Activated CD4-positive, alpha-beta T cell treated with anti-CD3 and anti-CD28 coated beads for 36 hours (primary cell): ENCODE data around the gene DENND1B. TPM values are rescaled to one million over a fixed set of nuclear protein-coding genes. Genes with fewer than 3 reads are reported as not detected.
"Not testable (repeated sequence)": the region's sequence is repeated elsewhere in the genome, so short reads cannot be mapped to it uniquely, and the experiment has no call there.

Experiments used
- ATAC-seq: fragments of 200-7000 bp; cut with Tn5 transposase; one replicate; pipeline ENCODE4 v1.10.0; 2021; ENCODE audit warnings: mild to moderate bottlenecking, moderate library complexity
- CTCF ChIA-PET: fragments of 350-600 bp; sonication (Branson Sonifier 250); formaldehyde crosslinking; loops from one replicate; lab custom pipeline; 2021; ENCODE audit warnings: antibody characterized with exemption; lab: Charles Lee
- POLR2A ChIA-PET: fragments of 350-600 bp; sonication (Branson Sonifier 250); formaldehyde crosslinking; loops from one replicate; lab custom pipeline; 2021; ENCODE audit warnings: antibody characterized with exemption, inconsistent platforms; lab: Charles Lee
- DNase-seq: peaks from one replicate; pipeline ENCODE4 v3.0.0-alpha.2; 2020
- H3K27ac Mint-ChIP-seq: one replicate; pipeline ENCODE4 v1.8.0; 2021; ENCODE audit warnings: mixed read lengths
- H3K27me3 Mint-ChIP-seq: one replicate; pipeline ENCODE4 v1.8.0; 2021; ENCODE audit warnings: mixed read lengths
- H3K36me3 Mint-ChIP-seq: one replicate; pipeline ENCODE4 v1.8.0; 2021; ENCODE audit warnings: low read depth, mixed read lengths
- H3K4me1 Mint-ChIP-seq: one replicate; pipeline ENCODE4 v1.8.0; 2021; ENCODE audit warnings: mixed read lengths
- H3K4me3 Mint-ChIP-seq: one replicate; pipeline ENCODE4 v1.8.0; 2021; ENCODE audit warnings: mild to moderate bottlenecking, moderate library complexity, mixed read lengths
- H3K9me3 Mint-ChIP-seq: one replicate; pipeline ENCODE4 v1.8.0; 2021; ENCODE audit warnings: low read depth, mixed read lengths
- intact Hi-C, 2 experiments: fragments of 100-400 bp; cut with DNase I in 1 of 2; cut with micrococcal nuclease in 1 of 2; formaldehyde crosslinking; loops; one replicate each; pipeline versions ENCODE4 v1.14.2 to v1.15.1; 2022 to 2024; cut with DNase I, micrococcal nuclease
- total RNA-seq, 2 experiments: library from RNA; stranded (reverse); gene quantifications; one replicate each; pipeline ENCODE4 v1.2.3, GENCODE V29; 2021

Gene DENND1B
- total RNA-seq, 2 experiments from 2014 or later: 9.6 to 12.6 TPM

- CTCF ChIA-PET: interaction anchor here (0.7 to 1.4 kb wide), 5 partner anchors 8 to 142 kb away, joined by 3 to 4 read pairs (median 4); no protein-coding TSS in a partner anchor
- no peak overlapping the region for H3K27ac Mint-ChIP-seq
- DNase-seq (no peak), ATAC-seq (no peak)
- H3K4me1 Mint-ChIP-seq: peaks cover 9% of the 10 kb centered on the region
- no peaks in the 10 kb centered on the region for H3K27me3 Mint-ChIP-seq
- intact Hi-C loops: no loop called here
- peaks cover 4% of the 10 kb centered on the region for H3K36me3 Mint-ChIP-seq
- H3K9me3 Mint-ChIP-seq: no peaks in the 10 kb centered on the region
- H3K4me3 Mint-ChIP-seq: no peak overlapping the region
- POLR2A ChIA-PET: no interaction called here
Observed at GRCh38 chr1:197706601-197707000, 68.7 kb downstream of the DENND1B start.

- H3K4me3 Mint-ChIP-seq: no peak overlapping the region
- intact Hi-C loops: no loop called here
- no peak overlapping the region for H3K27ac Mint-ChIP-seq
- ChIA-PET CTCF (interaction anchor here (0.6 to 1.3 kb wide), 4 partner anchors 13 to 143 kb away, joined by 3 to 4 read pairs (median 4); no protein-coding TSS in a partner anchor), POLR2A (no interaction called here)
- peaks cover 3% of the 10 kb centered on the region for H3K9me3 Mint-ChIP-seq
- peaks cover 6% of the 10 kb centered on the region for H3K36me3 Mint-ChIP-seq
- ATAC-seq (no peak), DNase-seq (no peak)
- peaks cover 9% of the 10 kb centered on the region for H3K4me1 Mint-ChIP-seq
- no peaks in the 10 kb centered on the region for H3K27me3 Mint-ChIP-seq
Observed at GRCh38 chr1:197705941-197706340, 69.3 kb downstream of the DENND1B start.

GRCh38 chr1:197700688-197701087 lies 74.6 kb downstream of the DENND1B start:
- CTCF ChIA-PET, H3K9me3 Mint-ChIP-seq: not testable (repeated sequence)

GRCh38 chr1:197696372-197696771 lies 78.9 kb downstream of the DENND1B start:
- peaks cover 43% of the 10 kb centered on the region for H3K4me1 Mint-ChIP-seq
- CTCF ChIA-PET: no interaction called here
- no peak for DNase-seq
- no peak for ATAC-seq
- no peaks in the 10 kb centered on the region for H3K27me3 Mint-ChIP-seq
- H3K36me3 Mint-ChIP-seq: peaks cover 12% of the 10 kb centered on the region
- peaks cover 3% of the 10 kb centered on the region for H3K9me3 Mint-ChIP-seq
- no peak overlapping the region for H3K4me3 Mint-ChIP-seq
- no peak overlapping the region for H3K27ac Mint-ChIP-seq
- intact Hi-C loops: no loop called here
- POLR2A ChIA-PET: no interaction called here

More at GRCh38 chr1:197700688-197701087, 74.6 kb downstream of the DENND1B start:
- H3K27ac Mint-ChIP-seq, H3K36me3 Mint-ChIP-seq, POLR2A ChIA-PET, H3K27me3 Mint-ChIP-seq, DNase-seq, intact Hi-C loops, ATAC-seq, H3K4me3 Mint-ChIP-seq: not testable (repeated sequence)
- H3K4me1 Mint-ChIP-seq: peaks cover 38% of the 10 kb centered on the region

- Mint-ChIP-seq H3K9me3 (peaks cover under 1% of the 10 kb centered on the region), H3K27ac (no peak overlapping the region), H3K4me1 (peaks cover 43% of the 10 kb centered on the region), H3K36me3 (peaks cover 12% of the 10 kb centered on the region), H3K27me3 (no peaks in the 10 kb centered on the region), H3K4me3 (no peak overlapping the region)
- intact Hi-C loops: no loop called here
- DNase-seq (no peak), ATAC-seq (no peak)
- POLR2A ChIA-PET: no interaction called here
- CTCF ChIA-PET: no interaction called here
Observed at GRCh38 chr1:197695961-197696360, 79.3 kb downstream of the DENND1B start.

- intact Hi-C loops: no loop called here
- Mint-ChIP-seq H3K4me1 (peaks cover 19% of the 10 kb centered on the region), H3K27ac (no peak overlapping the region), H3K36me3 (peaks cover 32% of the 10 kb centered on the region), H3K9me3 (peaks cover 12% of the 10 kb centered on the region), H3K4me3 (no peak overlapping the region), H3K27me3 (no peaks in the 10 kb centered on the region)
- DNase-seq: no peak
- ChIA-PET POLR2A (no interaction called here), CTCF (interaction anchor here (0.6 kb wide), 1 partner anchor 13 kb away, joined by 3 read pairs; no protein-coding TSS in a partner anchor)
- no peak for ATAC-seq
Observed at GRCh38 chr1:197692965-197693364, 82.3 kb downstream of the DENND1B start.

GRCh38 chr1:197691816-197692215 lies 83.5 kb downstream of the DENND1B start:
- no peak for ATAC-seq
- peaks cover 11% of the 10 kb centered on the region for H3K4me1 Mint-ChIP-seq
- intact Hi-C loops: no loop called here
- H3K9me3 Mint-ChIP-seq: peaks cover 12% of the 10 kb centered on the region
- H3K4me3 Mint-ChIP-seq: no peak overlapping the region
- no peaks in the 10 kb centered on the region for H3K27me3 Mint-ChIP-seq
- ChIA-PET CTCF (no interaction called here), POLR2A (no interaction called here)
- no peak for DNase-seq
- H3K36me3 Mint-ChIP-seq: peaks cover 35% of the 10 kb centered on the region
- no peak overlapping the region for H3K27ac Mint-ChIP-seq

GRCh38 chr1:197690074-197690473 lies 85.2 kb downstream of the DENND1B start:
- no peaks in the 10 kb centered on the region for H3K27me3 Mint-ChIP-seq
- no peak for DNase-seq
- intact Hi-C loops: no loop called here
- ChIA-PET POLR2A (no interaction called here), CTCF (interaction anchor here (0.6 kb wide), 1 partner anchor 503 kb away, joined by 3 read pairs; no protein-coding TSS in a partner anchor)
- H3K36me3 Mint-ChIP-seq: peaks cover 35% of the 10 kb centered on the region
- no peak overlapping the region for H3K4me3 Mint-ChIP-seq
- peaks cover 16% of the 10 kb centered on the region for H3K4me1 Mint-ChIP-seq
- H3K9me3 Mint-ChIP-seq: peaks cover 12% of the 10 kb centered on the region
- no peak overlapping the region for H3K27ac Mint-ChIP-seq
- ATAC-seq: no peak

GRCh38 chr1:197688233-197688632 lies 87.0 kb downstream of the DENND1B start:
- peaks cover 12% of the 10 kb centered on the region for H3K4me1 Mint-ChIP-seq
- H3K27ac Mint-ChIP-seq: no peak overlapping the region
- intact Hi-C loops: loop anchor here in 1 of 2 experiments (5.0 kb wide), 1 partner anchor 179 kb away; no protein-coding TSS in a partner anchor
- DNase-seq (no peak), ATAC-seq (no peak)
- ChIA-PET POLR2A (no interaction called here), CTCF (no interaction called here)
- H3K27me3 Mint-ChIP-seq: no peaks in the 10 kb centered on the region
- no peak overlapping the region for H3K4me3 Mint-ChIP-seq
- peaks cover 12% of the 10 kb centered on the region for H3K9me3 Mint-ChIP-seq
- peaks cover 36% of the 10 kb centered on the region for H3K36me3 Mint-ChIP-seq

- peaks cover 12% of the 10 kb centered on the region for H3K9me3 Mint-ChIP-seq
- CTCF ChIA-PET: no interaction called here
- peaks cover 36% of the 10 kb centered on the region for H3K36me3 Mint-ChIP-seq
- intact Hi-C loops: loop anchor here in 1 of 2 experiments (5.0 kb wide), 1 partner anchor 180 kb away; no protein-coding TSS in a partner anchor
- no peak overlapping the region for H3K4me3 Mint-ChIP-seq
- no peak overlapping the region for H3K27ac Mint-ChIP-seq
- H3K4me1 Mint-ChIP-seq: peaks cover 19% of the 10 kb centered on the region
- POLR2A ChIA-PET: no interaction called here
- H3K27me3 Mint-ChIP-seq: no peaks in the 10 kb centered on the region
- ATAC-seq (no peak), DNase-seq (no peak)
Observed at GRCh38 chr1:197686702-197687355, 88.5 kb downstream of the DENND1B start.

GRCh38 chr1:197686231-197686630 lies 89.0 kb downstream of the DENND1B start:
- H3K36me3 Mint-ChIP-seq: peaks cover 33% of the 10 kb centered on the region
- H3K9me3 Mint-ChIP-seq: peaks cover 12% of the 10 kb centered on the region
- no peak overlapping the region for H3K27ac Mint-ChIP-seq
- intact Hi-C loops: loop anchor here in 1 of 2 experiments (5.0 kb wide), 1 partner anchor 181 kb away; no protein-coding TSS in a partner anchor
- DNase-seq: no peak
- no peak overlapping the region for H3K4me3 Mint-ChIP-seq
- peak; percentile 36 for ATAC-seq
- ChIA-PET POLR2A (no interaction called here), CTCF (no interaction called here)
- H3K4me1 Mint-ChIP-seq: peaks cover 23% of the 10 kb centered on the region
- no peaks in the 10 kb centered on the region for H3K27me3 Mint-ChIP-seq

- no peak overlapping the region for H3K4me3 Mint-ChIP-seq
- CTCF ChIA-PET: no interaction called here
- H3K36me3 Mint-ChIP-seq: peaks cover 29% of the 10 kb centered on the region
- no peaks in the 10 kb centered on the region for H3K27me3 Mint-ChIP-seq
- intact Hi-C loops: loop anchor here in 1 of 2 experiments (5.0 kb wide), 1 partner anchor 182 kb away; no protein-coding TSS in a partner anchor
- H3K4me1 Mint-ChIP-seq: peaks cover 23% of the 10 kb centered on the region
- H3K27ac Mint-ChIP-seq: no peak overlapping the region
- ATAC-seq: no peak
- POLR2A ChIA-PET: no interaction called here
- DNase-seq: no peak
- H3K9me3 Mint-ChIP-seq: peaks cover 12% of the 10 kb centered on the region
Observed at GRCh38 chr1:197685785-197686184, 89.5 kb downstream of the DENND1B start.
